Measurements from ENCODE around the gene CTPS1. TPM values are rescaled to one million over a fixed set of nuclear protein-coding genes. Genes with fewer than 3 reads are reported as not detected.

The CTPS1 gene
- total and polyA plus RNA-seq, 2 experiments from 2014 or later: 31.8 to 93.9 TPM

GRCh38 chr1:40988280-40988679, 8.8 kb downstream of the CTPS1 start:
- peaks cover 81% of the 10 kb centered on the region for H3K36me3 ChIP-seq (ENCODE audit: insufficient read depth)
- DNase-seq (ENCODE audit: low spot score) (no peak), ATAC-seq (no peak)
- peaks cover 100% of the 10 kb centered on the region for H3K36me3 Mint-ChIP-seq (ENCODE audit: low read depth)
- peaks cover 34% of the 10 kb centered on the region for H3K79me2 ChIP-seq (replicated peaks; ENCODE audit: insufficient read depth)
- no peaks in the 10 kb centered on the region for H3K27me3 ChIP-seq (ENCODE audit: insufficient read depth)
- no peak overlapping the region for H3K4me3 ChIP-seq
- no peak overlapping the region for H2AFZ ChIP-seq
- no peaks in the 10 kb centered on the region for H3K4me1 Mint-ChIP-seq
- H4K20me1 ChIP-seq (replicated peaks; ENCODE audit: insufficient read depth): peaks cover 21% of the 10 kb centered on the region
- no peaks in the 10 kb centered on the region for H3K4me1 ChIP-seq (ENCODE audit: insufficient read depth)
- no peaks in the 10 kb centered on the region for H3K27me3 Mint-ChIP-seq (ENCODE audit: insufficient read depth, low read depth, poor library complexity)
- TF ChIP-seq CTCF (conservative IDR thresholded peaks at IDR 0.05; ENCODE audit: low read depth in 2 of 2) (no peak), EZH2phosphoT487 (IDR thresholded peaks at IDR 0.05; ENCODE audit: unreplicated experiment) (no peak), JUNB (IDR thresholded peaks at IDR 0.05; ENCODE audit: unreplicated experiment) (no peak), ZNF331 (CRISPR knock-in tag; IDR thresholded peaks at IDR 0.05; ENCODE audit: low read depth) (no peak)
- H3K9me2 ChIP-seq (ENCODE audit: insufficient read depth): no peaks in the 10 kb centered on the region
- H3K9me3 Mint-ChIP-seq: no peaks in the 10 kb centered on the region; the same call in 2 of the 3 replicates
- H3K4me3 Mint-ChIP-seq: no peak overlapping the region
- H3K27ac ChIP-seq (ENCODE audit: low read depth): no peak overlapping the region
- H3F3A ChIP-seq (replicated peaks; ENCODE audit: low read depth): 0 out of 2 replicates have a peak, but pooled peaks cover 4% of the 10 kb centered on the region
- H3K27ac Mint-ChIP-seq: no peak overlapping the region
- no peak overlapping the region for H3K4me2 ChIP-seq

- ATAC-seq: no peak
- Mint-ChIP-seq H3K27ac (no peak overlapping the region), H3K27me3 (ENCODE audit: insufficient read depth, low read depth, poor library complexity) (no peaks in the 10 kb centered on the region), H3K9me3 (no peaks in the 10 kb centered on the region; the same call in 2 of the 3 replicates), H3K4me1 (no peaks in the 10 kb centered on the region), H3K36me3 (ENCODE audit: low read depth) (peaks cover 100% of the 10 kb centered on the region), H3K4me3 (no peak overlapping the region)
- Histone ChIP-seq H3K27me3 (ENCODE audit: insufficient read depth) (no peaks in the 10 kb centered on the region), H2AFZ (no peak overlapping the region), H3K4me1 (ENCODE audit: insufficient read depth) (no peaks in the 10 kb centered on the region), H3K79me2 (replicated peaks; ENCODE audit: insufficient read depth) (peaks cover 34% of the 10 kb centered on the region), H3K9me2 (ENCODE audit: insufficient read depth) (no peaks in the 10 kb centered on the region), H3F3A (replicated peaks; ENCODE audit: low read depth) (0 out of 2 replicates have a peak, but pooled peaks cover 4% of the 10 kb centered on the region), H3K4me3 (no peak overlapping the region), H3K4me2 (no peak overlapping the region), H4K20me1 (replicated peaks; ENCODE audit: insufficient read depth) (peaks cover 20% of the 10 kb centered on the region), H3K36me3 (ENCODE audit: insufficient read depth) (peaks cover 81% of the 10 kb centered on the region), H3K27ac (ENCODE audit: low read depth) (no peak overlapping the region)
- TF ChIP-seq ZNF114 (CRISPR knock-in tag; IDR thresholded peaks at IDR 0.05): no peak
- TF ChIP-seq ZNF462 (CRISPR knock-in tag; IDR thresholded peaks at IDR 0.05): no peak
- no peak for TF ChIP-seq EZH2phosphoT487 (IDR thresholded peaks at IDR 0.05; ENCODE audit: unreplicated experiment)
- no peak for TF ChIP-seq CREB1 (CRISPR knock-in tag; IDR thresholded peaks at IDR 0.05; ENCODE audit: low read depth)
- no peak for DNase-seq (ENCODE audit: low spot score)
These were observed 9.6 kb downstream of the CTPS1 start for GRCh38 chr1:40989066-40989465.
